DND-41 (cell line): ENCODE measurements around the gene ATP8A2.

ENCODE experiments used
- EZH2 ChIP-seq: IDR thresholded peaks from 3 replicates; pipeline ENCODE4 v1.6.1; 2012; ENCODE audit warnings: borderline replicate concordance, low read depth, mild to moderate bottlenecking, moderate library complexity, low read length, inconsistent platforms; ENCODE audit not compliant: severe bottlenecking
- TF ChIP-seq, protein P1 (sequence below): IDR thresholded peaks from 2 replicates; pipeline ENCODE4 v1.5.1; 2012; ENCODE audit warnings: borderline replicate concordance, low read length, moderate library complexity, mild to moderate bottlenecking; ENCODE audit not compliant: poor library complexity, severe bottlenecking; ENCODE audit errors: extremely low read depth

DNA sequence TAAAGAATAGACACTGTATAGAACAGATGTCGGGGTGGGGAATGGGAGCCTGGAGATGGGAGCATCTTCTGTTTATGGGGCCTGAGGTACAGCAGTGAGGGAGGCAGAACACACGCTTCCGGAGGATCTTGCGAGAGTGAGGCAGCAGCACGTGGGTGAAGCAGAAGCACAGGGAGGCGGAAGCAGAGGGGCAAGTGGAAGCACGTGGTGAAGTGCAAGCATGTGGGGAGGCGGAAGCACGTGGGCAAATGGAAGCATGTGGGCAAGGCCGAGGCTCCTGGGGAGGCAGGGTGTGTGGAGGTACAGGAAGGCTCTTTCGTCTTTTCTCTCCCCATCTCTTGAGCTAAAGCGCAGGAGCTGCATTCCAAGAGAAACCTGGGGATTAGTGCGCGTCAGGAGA lies 198.4 kb downstream of the ATP8A2 start:
- TF ChIP-seq, protein P1, sequence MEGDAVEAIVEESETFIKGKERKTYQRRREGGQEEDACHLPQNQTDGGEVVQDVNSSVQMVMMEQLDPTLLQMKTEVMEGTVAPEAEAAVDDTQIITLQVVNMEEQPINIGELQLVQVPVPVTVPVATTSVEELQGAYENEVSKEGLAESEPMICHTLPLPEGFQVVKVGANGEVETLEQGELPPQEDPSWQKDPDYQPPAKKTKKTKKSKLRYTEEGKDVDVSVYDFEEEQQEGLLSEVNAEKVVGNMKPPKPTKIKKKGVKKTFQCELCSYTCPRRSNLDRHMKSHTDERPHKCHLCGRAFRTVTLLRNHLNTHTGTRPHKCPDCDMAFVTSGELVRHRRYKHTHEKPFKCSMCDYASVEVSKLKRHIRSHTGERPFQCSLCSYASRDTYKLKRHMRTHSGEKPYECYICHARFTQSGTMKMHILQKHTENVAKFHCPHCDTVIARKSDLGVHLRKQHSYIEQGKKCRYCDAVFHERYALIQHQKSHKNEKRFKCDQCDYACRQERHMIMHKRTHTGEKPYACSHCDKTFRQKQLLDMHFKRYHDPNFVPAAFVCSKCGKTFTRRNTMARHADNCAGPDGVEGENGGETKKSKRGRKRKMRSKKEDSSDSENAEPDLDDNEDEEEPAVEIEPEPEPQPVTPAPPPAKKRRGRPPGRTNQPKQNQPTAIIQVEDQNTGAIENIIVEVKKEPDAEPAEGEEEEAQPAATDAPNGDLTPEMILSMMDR = no peak
- TF ChIP-seq EZH2 = no peak
